NCI-H748 (cell line): Measurements from ENCODE around the gene TRPC4AP.
A peak's percentile ranks its signal among the peaks of the same experiment; 100 is the strongest.

Experiments
- DNase-seq: peaks from one replicate; lab custom pipeline; 2025; ENCODE audit not compliant: unreplicated experiment; lab: John Stamatoyannopoulos, UW

The TRPC4AP gene

DNA sequence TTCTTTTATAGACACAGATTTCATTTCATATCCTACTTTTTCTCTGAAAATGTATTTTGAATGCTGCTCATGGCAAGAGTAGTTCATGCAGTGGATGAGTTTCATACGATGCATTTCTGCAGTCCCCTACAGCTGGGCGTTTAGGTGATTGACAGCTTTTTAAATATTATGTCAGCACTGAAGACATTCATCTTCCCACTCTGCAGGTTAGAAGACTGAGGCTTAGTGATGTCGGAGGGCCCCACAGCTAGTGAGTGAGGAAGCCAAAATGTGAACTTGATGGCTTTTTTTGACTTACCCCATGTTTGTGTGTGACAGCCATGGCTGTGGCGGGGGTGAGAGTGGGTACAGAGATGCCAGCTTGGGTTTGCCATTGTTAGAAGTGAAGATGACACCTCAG is 103.5 kb downstream of the TRPC4AP start:
- DNase-seq = no peak

DNA sequence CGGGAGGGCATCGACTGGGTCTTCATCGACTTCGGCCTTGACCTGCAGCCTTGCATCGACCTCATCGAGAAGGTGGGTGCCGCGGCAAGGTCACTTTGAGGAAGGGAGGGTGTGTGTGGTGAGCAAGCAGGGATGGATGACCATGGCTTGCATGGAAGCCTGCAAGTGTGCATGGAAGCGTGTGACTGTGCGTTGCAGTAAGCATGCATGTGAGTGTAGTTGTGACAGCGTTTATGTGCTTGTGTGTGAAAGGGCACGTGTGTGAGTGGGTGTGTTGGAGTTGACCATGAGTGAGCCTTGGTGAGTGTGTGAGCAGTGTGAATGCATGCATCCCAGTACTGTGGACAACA is 104.4 kb downstream of the TRPC4AP start:
- DNase-seq = no peak

DNA sequence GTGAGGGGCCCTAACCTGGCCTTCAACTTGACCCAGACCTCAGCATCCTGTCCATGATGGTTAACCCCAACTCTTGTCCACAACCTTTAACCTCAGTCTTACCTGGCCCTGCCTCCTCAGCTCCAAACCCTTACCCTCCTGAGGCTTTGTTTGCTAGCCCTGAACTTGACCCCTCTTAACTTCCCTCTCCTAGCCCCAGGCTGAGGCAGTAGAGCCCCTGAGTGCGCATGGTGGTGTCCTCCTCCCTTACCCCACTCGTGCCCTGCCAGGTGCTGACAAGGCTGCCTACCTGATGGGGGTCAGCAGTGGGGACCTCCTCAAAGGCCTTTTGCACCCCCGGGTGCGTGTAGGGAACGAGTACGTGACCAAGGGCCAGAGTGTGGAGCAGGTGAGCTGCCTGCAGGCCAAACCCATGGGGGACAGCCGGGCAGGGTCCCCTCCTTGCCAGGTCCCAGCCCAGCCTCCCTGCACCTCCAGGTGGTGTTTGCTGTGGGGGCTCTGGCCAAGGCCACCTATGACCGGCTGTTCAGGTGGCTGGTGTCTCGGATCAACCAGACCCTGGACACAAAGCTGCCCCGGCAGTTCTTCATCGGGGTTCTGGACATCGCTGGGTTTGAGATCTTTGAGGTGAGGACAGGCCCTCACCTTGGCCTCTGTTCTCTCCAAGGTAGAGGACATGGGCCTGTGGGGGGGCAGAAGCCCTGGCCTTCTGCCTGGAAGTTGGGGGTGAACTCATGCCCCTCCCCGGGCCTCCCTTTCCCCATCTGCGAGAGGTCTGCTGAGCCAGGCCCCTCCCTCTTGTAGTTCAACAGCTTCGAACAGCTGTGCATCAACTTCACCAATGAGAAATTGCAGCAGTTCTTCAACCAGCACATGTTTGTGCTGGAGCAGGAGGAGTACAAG is 105.1 kb downstream of the TRPC4AP start:
- DNase-seq = no peak

DNA sequence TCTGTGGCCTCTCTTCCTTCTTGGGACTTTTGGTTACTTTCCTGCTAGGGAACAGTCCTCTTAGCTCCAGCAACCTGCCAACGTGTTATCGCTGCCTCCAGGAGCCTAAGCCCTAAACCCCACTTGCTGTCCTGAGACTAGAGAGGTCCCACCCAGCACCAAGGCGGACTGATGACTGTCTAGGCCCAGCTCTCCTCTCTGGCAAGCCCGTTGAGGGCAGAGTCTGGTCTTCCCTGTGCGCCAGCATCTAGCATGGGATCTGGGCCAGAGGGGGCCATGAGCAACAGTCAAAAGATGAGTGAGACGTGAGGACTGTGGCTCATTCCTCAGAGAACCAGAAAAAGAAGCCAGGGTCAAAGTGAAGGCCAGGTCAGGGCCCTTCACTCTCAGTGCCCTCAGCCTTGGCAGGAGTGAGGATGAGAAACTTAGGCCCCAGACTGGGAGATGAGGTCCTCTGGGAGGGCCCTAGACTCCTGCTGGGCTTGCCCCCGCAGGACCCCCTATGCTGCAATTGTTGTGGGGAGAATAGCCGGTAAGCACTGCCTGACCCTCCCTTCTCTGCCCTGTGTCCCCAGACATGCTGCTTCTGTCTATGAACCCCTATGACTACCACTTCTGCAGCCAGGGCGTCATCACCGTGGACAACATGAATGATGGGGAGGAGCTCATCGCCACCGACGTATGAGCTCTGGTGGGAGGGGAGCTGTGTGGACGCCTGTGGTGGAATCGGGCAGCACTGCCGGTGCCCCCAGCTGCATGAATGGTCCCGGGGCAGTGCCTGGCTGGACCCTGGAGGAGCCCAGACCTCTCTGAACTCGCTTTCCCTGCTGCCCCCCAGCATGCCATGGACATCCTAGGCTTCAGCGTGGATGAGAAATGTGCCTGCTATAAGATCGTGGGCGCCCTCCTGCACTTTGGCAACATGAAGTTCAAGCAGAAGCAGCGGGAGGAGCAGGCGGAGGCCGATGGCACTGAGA is 106.0 kb downstream of the TRPC4AP start:
- DNase-seq = no peak

DNA sequence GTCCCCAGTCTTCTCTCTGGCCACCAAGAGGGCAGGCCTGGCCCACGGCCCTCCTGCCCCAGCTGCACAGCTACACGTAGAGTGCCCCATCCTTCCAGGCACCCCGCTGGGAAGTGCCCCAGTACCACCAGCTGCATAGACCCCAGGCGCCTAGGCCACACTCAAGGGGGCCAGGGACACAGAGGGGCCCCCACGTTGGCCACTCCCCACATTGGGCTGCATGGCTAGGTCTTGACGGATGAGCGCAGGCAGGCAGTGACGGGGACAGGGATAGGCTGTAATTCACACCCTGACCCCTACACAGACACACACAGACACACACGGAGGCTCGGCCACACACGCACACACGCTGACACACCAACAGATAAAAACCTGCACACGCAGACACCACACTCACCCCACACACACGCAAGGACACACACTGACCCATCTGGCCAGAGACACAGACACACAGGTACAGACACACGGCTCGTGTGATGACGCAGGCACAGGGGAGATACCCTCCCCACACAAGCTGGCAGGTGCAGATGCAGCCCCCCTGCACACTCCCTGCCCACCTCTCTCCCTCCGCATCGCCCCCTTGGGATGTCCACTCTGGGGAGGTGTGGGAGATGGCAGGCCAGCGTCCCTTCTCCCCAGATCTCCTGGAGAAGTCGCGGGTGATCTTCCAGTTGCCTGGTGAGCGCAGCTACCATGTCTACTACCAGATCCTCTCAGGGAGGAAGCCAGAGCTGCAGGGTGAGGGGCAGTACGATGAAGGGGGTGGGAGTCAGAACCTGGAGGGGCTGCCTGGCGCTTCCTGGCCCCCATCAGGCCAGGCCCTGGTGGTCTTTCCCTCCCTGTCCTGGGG is 106.9 kb downstream of the TRPC4AP start:
- DNase-seq = no peak

DNA sequence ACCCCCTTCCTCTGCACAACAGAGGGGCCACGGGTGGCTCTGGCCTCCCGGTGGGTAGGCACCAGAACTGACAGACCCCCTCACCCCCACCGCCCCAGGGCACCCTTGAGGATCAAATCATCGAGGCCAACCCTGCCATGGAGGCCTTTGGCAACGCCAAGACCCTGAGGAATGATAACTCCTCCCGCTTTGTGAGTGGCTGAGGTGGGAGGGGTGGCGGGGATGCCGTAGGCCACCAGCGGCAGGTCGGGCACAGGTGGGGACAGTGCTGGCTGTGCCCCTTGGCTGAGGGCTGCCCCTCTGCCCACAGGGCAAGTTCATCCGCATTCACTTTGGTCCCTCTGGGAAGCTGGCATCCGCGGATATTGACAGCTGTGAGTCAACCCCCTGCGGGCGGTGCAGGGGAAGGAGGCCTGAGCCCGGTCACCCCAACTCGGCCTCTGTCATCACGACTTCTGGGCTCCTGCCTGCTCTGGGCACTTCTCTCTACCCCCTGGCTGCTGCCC is 107.8 kb downstream of the TRPC4AP start:
- DNase-seq = no peak

DNA sequence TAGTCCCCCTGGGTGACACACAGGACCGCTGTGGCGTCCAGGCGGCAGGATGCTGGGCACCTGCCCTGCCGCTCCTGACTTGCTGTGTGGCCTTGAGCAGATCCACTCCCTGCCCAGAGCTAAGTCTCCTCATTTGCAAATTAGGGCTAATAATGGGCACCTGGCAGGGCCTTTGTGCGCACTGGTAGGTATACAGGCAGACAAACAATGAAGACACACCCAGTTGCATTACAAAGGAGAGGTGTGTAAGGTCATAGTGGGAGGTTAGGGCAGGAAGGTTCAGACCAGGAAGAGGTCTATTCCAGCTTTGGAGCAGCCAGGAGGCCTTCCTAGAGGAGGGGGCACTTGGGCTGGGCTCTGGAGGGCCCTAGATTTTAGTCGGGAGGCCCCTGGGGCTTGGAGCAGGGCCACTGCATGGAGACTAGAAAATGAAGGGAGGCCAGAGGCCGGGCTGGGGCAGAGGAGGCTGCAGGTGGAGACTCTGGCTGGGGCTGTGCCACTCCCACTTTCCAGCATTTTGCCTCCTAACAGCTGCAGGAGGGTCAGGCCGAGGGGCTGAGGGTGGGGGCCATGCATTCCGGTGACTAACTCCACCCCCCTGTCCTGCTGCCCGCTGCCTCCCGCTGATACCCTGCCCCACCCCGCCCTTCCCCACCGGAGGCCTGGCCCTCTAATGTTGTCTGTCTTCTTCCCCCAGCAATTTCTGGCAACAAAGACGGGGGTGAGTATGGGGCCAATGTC is 108.4 kb downstream of the TRPC4AP start:
- peak; percentile 97 for DNase-seq

DNA sequence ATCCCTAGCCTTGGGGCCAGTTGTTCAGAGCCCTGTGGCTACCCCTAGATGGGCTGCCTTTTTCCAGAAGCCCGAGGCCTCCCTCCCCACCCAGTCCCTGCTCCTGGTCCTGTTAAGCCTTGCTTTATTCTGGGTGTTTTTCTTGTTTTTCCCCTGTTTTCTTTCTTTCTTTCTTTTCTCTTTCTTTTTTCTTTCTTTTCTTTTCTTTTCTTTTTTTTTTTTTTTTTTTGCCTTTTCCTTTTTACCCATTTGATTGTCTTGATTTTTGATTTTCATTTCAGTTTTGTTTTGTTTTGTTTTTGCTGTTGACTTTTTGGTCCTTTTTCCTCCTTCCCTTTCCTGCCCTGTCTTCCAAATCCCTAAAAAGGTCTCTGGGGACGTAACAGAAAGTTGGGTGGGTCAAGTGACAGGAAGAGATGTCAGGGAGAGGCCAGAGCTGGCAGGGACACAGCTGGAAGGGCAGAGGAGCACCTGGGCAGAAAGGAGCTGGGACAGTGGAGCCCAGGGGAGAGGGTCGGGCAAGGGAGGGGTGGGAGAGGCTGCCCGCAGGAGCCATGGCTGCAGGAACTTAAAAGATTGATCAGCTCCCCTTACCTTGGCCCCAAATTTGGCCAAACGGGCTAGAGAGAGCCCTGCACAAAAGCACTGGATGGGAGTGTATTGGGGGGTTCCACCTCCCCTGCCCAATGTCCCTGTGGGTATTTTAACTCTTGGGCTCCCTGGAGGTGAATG is 109.4 kb downstream of the TRPC4AP start:
- DNase-seq = no peak

DNA sequence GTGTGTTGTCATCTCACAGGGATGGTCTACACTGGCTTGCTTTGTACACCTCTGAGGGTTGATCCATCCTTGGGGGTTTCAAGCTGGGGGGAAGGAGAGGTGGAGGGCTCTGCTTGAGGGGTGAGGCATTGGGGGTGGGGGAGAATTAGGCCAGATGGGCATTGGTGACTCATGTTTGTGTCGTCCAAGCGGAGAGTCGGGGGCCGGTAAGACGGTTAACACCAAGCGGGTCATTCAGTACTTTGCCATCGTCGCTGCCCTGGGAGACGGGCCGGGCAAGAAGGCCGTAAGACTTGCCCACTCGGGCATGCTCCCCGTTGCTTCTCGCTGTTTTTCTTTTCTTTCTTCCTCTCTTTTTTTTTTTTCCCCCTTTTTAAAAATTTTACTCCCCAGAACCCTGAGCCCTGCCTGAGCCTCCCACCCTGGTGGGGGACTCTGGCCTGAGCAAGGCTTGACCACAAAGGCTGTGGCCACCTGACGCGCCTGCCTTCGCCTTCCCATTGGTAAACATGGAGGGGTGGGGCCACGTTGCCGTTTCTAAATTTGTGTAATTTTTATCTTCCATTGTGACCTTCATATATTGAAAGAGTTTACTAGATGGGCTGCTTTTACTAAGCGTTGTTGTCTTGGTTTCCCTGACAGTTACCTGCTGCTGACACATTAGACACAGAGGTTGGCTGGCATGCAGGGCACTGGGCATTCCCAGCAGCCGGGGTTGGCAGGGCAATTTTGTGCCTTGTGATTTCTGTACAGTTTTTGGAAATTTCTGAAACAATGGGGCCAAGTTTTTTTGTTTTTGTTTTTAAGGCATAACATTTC is 110.1 kb downstream of the TRPC4AP start:
- DNase-seq = no peak

DNA sequence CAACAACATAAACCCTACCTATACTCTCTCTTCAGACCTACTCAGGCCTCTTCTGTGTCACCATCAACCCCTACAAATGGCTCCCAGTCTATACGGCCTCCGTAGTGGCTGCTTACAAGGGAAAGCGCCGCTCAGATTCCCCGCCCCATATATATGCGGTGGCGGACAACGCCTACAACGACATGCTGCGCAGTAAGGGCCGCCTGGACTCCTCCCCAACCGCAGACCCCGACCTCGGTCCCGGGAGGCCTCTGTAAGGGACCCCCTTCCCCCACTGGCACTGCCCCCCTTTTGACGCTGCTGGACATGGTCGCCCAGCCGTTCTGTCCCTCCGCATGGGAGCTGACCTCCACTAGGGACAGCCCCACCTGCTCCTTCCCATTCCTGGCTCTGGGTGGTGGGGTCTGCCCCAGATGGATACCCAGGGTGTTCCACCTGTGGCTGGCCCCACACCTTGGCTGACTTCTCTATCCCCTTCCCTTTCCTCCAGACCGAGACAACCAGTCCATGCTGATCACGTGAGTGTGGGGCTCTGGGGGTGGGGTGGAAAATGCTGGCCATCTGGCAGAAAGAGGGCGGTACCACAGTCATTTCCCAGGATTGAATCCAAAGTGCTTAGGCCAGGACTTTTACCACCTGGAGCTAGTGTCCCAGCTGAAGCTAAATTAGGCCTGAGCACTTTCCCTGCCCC is 111.9 kb downstream of the TRPC4AP start:
- DNase-seq = no peak

DNA sequence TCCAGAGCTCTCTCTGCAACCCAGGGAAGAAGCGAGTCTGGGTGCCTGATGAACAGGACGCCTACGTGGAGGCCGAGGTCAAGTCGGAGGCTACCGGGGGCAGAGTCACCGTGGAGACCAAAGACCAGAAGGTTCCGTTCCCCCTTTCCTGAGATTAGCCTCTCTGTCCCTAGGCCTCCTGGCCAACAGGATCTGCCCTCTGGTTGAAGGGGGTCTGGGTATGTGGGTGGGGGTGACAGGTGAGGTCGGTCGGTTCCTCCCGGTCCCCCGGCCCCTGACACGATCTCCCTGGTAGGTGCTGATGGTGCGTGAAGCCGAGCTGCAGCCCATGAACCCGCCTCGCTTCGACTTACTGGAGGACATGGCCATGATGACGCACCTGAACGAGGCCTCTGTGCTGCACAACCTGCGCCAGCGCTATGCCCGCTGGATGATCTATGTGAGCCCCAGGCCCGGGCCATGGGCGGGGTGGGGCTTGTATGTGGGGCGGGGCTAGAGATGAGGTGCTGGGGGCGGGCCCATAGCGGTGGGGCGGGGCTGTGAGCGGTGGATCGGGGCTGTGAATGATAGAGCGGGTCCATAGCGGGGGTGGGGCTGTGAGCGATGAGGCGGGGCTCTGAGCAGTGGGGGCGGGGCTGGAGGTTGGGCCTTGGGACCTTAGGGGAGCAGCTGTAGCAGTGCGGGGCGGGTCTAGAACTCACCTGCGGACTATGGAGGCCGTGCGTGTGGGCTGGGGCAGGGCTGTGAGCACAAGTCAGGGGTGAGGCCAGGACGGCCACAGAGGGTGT is 113.0 kb downstream of the TRPC4AP start:
- DNase-seq = no peak

DNA sequence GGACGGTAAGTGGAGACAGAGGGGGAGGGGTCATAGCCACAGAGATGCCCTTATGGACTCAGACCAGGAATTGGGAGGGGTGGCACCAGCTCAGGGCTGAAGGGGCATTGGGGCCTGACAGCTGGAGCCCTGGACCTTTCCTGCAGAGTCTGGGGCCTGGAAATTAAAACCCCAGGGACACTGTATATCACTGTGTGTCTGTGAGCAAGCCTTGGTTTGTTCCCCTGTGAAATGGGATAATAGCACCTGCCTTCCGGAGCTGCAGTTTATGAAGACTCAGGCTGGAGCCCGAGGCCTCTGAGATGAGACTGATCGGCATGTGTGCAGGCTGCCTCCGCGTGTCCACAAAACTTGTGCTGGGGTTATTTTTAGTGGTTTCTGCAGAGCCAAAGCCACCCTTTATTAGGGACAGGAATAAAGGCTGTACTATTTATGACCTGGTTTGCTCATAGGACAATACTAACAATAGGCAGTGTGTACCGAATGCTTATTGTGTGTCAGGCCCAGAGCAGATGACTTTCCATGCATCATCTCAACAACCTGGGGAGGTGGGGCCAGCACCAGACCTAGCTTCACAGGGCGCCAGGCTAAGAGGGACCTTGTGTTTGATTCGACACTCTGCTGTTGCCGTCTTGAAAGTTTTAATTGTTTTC is 114.4 kb downstream of the TRPC4AP start:
- no peak for DNase-seq

DNA sequence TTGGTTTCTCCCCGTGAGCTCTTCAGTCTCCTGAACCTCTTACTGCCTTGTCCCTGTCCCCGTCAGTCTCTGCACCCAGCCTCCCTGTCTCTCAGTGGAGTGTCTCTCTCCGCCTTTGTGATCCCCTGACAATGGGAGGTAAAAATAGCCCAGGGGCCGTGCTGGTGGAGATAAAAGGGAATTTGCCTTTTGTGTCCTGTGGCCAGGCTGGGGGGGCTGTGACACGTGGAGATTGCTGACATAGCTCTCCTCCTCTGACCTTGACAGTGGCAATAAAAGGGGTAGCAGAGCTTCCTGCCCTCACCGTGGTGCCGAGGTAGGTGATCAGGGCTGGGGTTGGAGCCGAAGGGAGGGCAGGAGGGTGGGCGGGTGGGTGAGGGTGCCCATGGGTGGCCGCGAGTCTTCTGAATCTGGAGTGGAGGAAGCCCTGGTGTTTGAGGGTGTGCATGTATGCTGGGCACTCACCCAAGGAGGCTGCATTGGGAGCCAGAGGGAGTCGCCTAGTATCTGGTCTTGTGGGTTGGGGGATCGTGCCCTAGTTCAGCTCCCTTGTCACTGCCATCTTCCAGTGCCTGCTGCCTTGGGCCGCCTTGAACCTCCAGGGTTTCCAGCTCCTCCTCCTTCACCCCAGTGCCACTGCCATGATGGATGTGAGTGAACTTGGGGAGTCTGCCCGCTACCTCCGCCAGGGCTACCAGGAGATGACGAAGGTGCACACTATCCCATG is 115.1 kb downstream of the TRPC4AP start:
- DNase-seq = no peak

DNA sequence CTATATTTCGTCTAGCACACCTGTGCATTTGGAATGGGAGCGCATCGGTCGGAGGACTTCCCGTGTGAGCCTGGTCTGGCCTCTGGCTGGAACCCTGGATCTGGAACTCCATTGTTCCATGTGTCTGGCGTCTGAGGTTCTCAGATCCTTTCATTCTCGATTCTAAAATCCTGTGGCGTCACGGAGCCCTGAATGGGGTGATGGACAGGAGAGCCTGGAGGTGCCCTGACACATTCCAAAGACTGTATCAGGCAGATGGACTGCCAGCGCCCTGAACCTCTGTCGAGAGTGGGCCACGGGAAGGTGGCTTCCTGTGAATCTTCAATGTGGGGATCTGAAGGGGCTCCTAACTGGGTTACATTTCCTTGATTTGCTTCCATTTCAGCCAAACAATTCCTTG is 116.3 kb downstream of the TRPC4AP start:
- DNase-seq = no peak

DNA sequence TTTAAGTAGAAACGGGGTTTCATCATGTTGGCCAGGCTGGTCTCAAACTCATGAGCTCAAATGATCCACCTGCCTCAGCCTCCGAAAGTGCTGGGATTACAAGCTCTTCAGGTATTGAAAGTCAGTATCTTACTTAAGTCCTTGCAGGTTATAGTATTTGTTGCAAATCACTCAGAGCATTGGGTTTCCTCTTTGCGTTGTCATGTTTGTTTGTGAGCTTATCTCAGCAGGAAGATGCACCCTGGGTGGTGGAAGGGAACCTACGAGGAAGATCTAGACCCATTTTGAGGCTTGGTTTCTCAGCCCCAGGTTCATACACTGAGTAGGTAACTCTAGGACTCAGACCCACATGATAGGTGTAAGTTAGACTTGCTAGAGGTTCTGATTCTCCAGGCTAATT is 118.4 kb downstream of the TRPC4AP start:
- DNase-seq = no peak
